Activated naive CD8-positive, alpha-beta T cell treated with anti-CD3 and anti-CD28 coated beads, Interleukin-2, amount 50 U/mL, for 16 hours (primary cell): ENCODE results near the gene ANTXR1.

ENCODE experiments used
- DNase-seq: peaks from one replicate; pipeline ENCODE4 v3.0.0-alpha.2; 2020; ENCODE audit warnings: low read depth, low spot score

The ANTXR1 gene

DNA sequence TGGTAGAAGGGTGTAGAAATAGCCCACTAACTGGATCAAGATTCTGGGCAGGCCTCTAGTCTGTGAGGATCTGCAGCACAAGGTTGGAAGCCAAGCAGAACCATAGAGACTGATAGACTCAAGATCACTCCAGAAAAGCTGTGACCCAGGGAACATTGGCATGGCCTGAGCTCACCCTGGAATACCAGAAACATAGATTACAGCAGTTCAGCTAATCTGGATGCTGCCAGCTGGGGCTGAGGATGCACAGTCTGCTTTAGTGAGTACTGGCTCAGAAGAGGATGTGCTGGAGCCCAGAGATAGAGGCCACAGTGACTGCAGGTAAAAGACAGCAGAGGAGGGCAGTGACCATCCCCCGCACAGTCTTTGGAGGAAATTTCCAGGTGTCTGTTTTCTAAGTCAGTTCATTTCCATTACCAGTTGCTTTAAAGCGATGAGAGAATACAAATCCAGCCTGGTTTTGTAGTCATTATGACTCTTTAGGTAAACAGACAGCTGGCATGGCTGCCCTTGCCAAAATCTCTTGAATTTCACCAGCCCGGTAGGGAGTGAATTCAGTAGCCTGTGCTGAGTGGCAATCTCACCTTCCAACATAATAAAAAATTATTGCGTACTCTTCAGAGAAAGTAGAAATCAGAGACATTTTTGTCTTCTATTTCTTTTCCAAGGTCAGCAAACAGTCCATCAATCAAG, 119.2 kb downstream of the ANTXR1 start:
- DNase-seq = no peak

GRCh38 chr2:69132960-69133590, 120.1 kb downstream of the ANTXR1 start:
- no peak for DNase-seq

DNA sequence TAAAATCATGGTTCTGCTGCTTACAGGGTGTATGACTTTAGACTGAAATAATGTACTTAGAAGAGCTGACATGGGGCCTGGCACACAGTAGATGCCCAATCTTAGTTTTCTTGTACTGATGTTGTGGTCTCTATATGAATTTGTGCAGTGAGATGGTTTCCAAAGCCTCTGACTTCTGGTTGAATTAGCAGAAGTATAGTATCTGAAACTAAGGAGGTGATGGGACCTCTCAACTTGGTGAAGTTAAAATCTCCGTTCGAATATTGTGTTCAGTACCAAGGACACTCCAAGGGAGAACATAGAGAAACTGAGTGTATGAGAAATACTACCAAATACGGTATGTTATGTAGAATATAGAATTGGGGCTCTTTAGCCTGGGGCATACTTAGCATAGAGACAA, 120.9 kb downstream of the ANTXR1 start:
- DNase-seq = no peak

DNA sequence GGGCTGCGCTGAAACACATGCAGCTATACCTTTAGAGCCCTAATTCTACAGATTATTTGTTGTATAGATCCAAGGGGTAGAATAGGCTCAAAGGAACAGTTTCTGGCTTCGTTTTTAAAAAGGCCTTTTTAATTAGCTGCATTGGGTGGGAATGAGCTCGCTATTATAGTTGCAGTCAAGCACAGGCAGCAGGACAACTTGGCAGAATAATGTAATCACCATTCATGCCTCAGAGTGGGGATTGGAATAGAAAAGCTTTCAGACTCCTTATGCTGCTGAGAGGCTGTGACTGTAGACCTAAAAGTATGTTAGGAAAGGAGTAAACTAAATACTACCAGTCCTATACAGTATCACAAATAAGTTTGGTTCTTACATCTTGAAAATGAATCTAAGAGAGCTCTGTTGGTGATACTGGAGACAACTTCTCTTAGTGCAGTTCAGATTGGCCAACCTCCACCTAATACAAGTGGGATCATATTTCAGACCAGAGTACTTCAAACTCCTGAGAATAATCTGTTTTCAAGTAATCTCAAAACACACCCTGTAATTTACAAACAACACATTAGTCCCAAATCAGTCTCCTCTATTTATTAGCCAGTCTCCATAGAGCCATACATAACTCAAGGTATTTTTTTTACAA, 121.4 kb downstream of the ANTXR1 start:
- DNase-seq = no peak

DNA sequence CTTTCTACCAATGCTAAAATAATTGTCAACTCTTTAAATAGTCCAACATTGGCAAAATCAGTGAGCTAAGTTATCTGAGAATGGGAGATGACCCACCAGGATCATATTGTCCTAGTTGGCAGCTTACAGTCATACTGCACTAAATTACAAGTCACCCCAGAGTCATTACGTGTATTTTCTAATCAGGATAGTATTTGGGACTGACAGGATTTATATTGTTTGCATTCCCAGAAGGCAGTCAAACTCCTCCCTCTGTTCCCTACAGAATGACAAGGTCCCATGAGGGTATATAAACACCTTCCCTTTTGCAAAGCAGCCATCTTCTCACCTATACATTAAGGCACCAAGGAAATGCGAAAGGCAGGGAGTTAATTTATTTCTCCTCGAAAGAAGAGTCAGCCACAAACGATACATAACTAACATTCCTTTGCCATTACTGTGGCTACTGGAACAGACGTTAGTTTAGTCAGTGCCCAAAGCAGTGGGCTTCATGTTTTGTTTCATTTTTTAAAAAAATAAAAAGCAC, 125.3 kb downstream of the ANTXR1 start:
- DNase-seq = no peak

GRCh38 chr2:69138793-69139459, 125.9 kb downstream of the ANTXR1 start:
- DNase-seq = no peak

GRCh38 chr2:69139778-69140670, 127.0 kb downstream of the ANTXR1 start:
- DNase-seq = no peak

GRCh38 chr2:69141061-69141460, 128.1 kb downstream of the ANTXR1 start:
- DNase-seq = no peak

DNA sequence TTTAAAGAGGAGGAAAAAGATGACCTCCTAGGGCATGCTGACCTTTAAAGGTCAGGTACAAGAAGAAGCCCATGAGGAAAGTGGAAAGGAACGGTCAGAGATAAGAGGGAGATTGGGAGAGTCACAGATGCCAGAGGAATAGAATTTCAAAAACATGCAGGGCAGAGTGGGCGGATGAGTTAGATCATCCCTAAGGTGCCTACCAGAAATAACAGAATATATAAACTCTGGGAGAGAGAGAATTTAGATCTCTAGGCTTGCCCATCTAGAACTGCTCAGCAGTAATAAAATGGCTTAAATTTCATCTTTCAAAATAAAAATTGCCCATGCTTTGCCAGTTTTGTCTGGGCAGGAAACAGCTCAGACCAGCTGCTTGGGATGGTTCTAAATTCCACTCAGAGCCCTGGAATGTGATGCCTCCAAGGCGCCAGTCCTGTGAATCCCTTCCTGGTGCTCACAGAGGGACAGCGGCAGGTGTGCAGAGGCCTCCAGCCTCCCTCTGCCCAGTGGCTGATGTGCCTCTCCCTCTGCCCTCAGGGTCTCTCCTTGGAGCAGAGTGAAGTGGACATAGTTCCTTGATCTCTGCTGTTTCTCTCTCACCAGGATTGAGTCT, 130.9 kb downstream of the ANTXR1 start:
- no peak for DNase-seq

DNA sequence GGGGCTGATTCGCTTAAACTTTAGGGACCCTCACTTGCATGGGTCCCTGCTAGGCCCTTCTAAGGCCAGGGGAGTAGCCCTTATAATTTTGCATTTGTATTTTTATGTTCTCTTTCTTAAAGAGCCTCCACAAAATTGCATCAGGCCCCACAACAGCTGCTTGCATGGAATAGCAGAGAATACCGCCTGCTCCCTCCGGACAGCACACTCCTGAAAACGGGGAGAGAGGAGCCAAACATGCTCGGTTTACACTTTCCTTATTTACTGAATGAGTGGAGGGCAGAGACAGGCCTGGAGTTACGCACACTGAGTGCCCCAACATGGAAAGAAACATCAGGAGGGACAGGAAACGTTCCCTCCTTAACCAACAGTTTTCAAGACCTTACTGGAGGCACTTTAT, 132.2 kb downstream of the ANTXR1 start:
- DNase-seq = no peak

DNA sequence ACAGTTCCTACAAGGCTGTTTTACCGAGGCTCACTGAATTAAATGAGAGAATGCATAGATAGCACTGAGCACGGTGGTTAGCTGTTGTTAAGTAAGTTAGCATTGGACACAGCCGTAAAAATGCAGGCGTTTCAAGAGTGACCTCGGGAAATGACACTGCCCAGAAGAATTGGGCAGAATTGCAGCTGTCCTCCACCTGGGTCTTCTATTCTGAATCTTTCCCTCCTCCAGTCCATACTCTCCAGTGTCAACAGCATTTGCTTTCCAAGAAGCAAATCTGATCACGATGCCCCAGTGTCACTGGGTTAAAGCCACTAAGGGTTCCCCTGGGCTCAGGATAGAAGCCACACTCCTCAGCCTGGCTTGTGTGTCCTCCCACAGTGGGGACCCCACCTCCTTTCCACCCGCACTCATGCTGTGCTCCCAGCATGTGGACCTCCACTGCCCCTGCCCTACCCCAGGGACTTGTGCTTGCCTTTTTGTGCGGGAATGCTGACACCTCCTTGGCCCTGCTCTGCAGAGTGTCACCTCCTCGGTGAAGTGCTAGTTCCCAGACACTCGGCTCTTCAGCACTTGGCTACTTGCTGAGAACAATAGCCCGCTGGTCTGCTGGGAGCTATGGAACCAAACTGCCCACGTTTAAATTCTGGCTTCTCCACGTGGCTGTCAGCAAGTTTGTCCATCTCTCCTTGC, 135.0 kb downstream of the ANTXR1 start:
- no peak for DNase-seq

DNA sequence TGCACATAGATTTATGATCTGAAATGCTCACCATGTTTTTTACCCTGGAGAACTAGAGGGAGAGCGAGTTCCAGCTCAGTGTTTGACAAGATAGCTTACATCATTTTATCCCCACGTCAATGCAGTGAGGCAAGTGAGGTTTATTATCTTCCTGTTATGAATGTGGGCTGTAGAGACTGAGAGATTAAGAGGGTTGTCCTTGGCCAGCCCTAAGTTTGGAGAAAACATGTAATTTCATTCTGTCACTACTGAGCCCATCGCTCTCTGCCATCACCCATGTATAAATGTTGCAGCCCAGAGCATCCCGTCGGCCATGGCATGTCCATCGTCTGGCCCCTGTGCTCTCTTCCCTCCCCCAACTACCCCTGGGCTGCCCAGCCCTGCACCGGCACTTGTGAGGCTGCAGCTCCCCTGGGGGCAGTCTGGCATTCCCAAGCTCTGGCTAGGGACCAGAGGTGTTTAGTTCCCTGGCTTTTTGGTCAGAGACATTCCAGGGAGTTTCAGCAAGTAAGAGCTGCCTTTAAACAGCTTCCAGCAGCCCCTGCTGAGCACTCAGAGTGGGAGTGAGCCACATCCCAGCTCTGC, 136.7 kb downstream of the ANTXR1 start:
- DNase-seq = no peak

DNA sequence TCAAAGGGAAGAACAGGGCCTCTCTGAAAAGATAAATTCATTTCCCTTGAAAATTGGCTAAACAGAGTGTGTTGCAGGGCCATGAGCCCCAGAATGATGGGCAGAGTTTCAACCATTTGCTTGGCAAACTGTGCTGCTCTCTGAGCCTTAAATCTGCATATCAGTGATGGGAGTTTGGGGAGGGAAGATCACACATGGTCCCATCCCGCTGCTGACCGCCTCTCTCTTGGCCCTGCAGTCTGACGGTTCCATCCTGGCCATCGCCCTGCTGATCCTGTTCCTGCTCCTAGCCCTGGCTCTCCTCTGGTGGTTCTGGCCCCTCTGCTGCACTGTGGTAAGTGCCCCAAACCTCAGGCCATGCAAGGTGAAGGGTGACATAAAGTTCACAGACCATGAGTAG, 139.0 kb downstream of the ANTXR1 start:
- DNase-seq = no peak

- no peak for DNase-seq
These were observed 140.0 kb downstream of the ANTXR1 start for GRCh38 chr2:69152847-69153583.

- no peak for DNase-seq
These were observed 141.1 kb downstream of the ANTXR1 start for GRCh38 chr2:69154106-69154505.

GRCh38 chr2:69156624-69157023, 143.6 kb downstream of the ANTXR1 start:
- DNase-seq = no peak

DNA sequence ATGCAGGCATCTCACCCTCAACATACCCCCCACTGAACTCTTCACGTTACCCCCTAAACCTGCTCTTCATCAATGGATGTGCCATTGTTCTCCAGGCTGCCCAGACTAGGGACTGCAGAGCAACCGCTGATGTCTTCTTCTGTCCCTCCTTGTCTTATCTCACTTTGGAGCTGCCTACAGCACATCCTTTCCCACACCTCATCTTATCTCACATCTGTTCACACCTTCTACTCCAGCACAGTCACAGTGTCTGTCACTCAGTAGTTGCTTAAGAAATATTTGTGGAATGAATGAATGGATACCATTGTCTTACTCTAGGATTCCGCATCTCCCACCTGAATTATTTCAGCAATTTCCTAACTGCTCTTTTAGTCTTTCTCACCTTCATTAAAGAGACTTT, 144.5 kb downstream of the ANTXR1 start:
- DNase-seq = no peak

GRCh38 chr2:69159986-69160385, 147.0 kb downstream of the ANTXR1 start:
- DNase-seq = no peak

- DNase-seq = no peak
These were observed 149.1 kb downstream of the ANTXR1 start for GRCh38 chr2:69162057-69162456.
